A673 (cell line): ENCODE data around the gene DENND1A. TPM values are rescaled to one million over a fixed set of nuclear protein-coding genes. Genes with fewer than 3 reads are reported as not detected.

Experiments used
- BruUV-seq: library from RNA; stranded (reverse); fragments of 400-500 nt; replicated peaks from 2 replicates; lab custom pipeline; 2021; lab: Mats Ljungman, UMichigan
- CTCF ChIA-PET: fragments of 300-600 bp; sonication (Branson Sonifier 250); formaldehyde crosslinking; loops from one replicate; lab custom pipeline; 2022; ENCODE audit warnings: antibody characterized with exemption; lab: Charles Lee
- POLR2A ChIA-PET: fragments of 300-600 bp; sonication (Branson Sonifier 250); formaldehyde crosslinking; loops from one replicate; lab custom pipeline; 2022; ENCODE audit warnings: antibody characterized with exemption; ENCODE audit not compliant: low non-redundant PET; lab: Charles Lee
- DNase-seq: peaks from one replicate; pipeline ENCODE4 v3.0.0-alpha.2; 2015; ENCODE audit warnings: low spot score
- H3K27ac ChIP-seq: fragments of 200-600 bp; sonication (generic); 2 replicates; pipeline ENCODE4 v1.5.1; 2016; ENCODE audit warnings: mixed run types, low read depth, mild to moderate bottlenecking, mixed read lengths, antibody characterized with exemption, low read length; ENCODE audit not compliant: poor library complexity, severe bottlenecking
- H3K27me3 ChIP-seq: fragments of 200-600 bp; sonication (generic); replicated peaks from 2 replicates; pipeline ENCODE4 v1.6.1; 2017; ENCODE audit warnings: mixed run types, low read depth, mild to moderate bottlenecking, mixed read lengths, antibody characterized with exemption, low read length; ENCODE audit not compliant: insufficient read depth, poor library complexity
- H3K36me3 ChIP-seq: fragments of 200-600 bp; sonication (generic); 2 replicates; pipeline ENCODE4 v1.6.1; 2016; ENCODE audit warnings: mixed run types, mild to moderate bottlenecking, mixed read lengths, antibody characterized with exemption, low read length; ENCODE audit not compliant: insufficient read depth, poor library complexity, severe bottlenecking
- H3K4me1 ChIP-seq: fragments of 200-600 bp; sonication (generic); 2 replicates; pipeline ENCODE4 v1.6.1; 2017; ENCODE audit warnings: mixed run types, mild to moderate bottlenecking, mixed read lengths, antibody characterized with exemption, low read length; ENCODE audit not compliant: insufficient read depth, poor library complexity, severe bottlenecking
- H3K4me3 ChIP-seq: fragments of 200-600 bp; sonication (generic); 2 replicates; pipeline ENCODE4 v1.5.1; 2016; ENCODE audit warnings: low read depth, mixed run types, mild to moderate bottlenecking, mixed read lengths, low read length; ENCODE audit not compliant: poor library complexity, severe bottlenecking
- H3K9me3 ChIP-seq: fragments of 200-600 bp; sonication (generic); 2 replicates; pipeline ENCODE4 v1.6.1; 2016; ENCODE audit warnings: mixed run types, low read depth, mild to moderate bottlenecking, mixed read lengths, antibody characterized with exemption, low read length; ENCODE audit not compliant: poor library complexity, severe bottlenecking
- EZH2 ChIP-seq: fragments of 200-600 bp; sonication (generic); IDR thresholded peaks from 2 replicates; pipeline ENCODE4 v1.6.1; 2017; ENCODE audit warnings: borderline replicate concordance, low read depth, mild to moderate bottlenecking, mixed read lengths, antibody characterized with exemption, low read length; ENCODE audit not compliant: poor library complexity, severe bottlenecking
- intact Hi-C: fragments of 100-400 bp; cut with micrococcal nuclease; formaldehyde crosslinking; loops from one replicate; pipeline ENCODE4 v1.10.0; 2022; ENCODE audit not compliant: unreplicated experiment
- total RNA-seq: library from RNA; stranded (reverse); gene quantifications from 2 replicates; pipeline ENCODE4 v1.2.3, GENCODE V29; 2021
- TF ChIP-seq, protein P1 (sequence below): fragments of 300-800, 200-600 bp; sonication (generic); conservative IDR thresholded peaks from 2 replicates; pipeline ENCODE4 v1.5.1; 2017; ENCODE audit warnings: low read depth, mild to moderate bottlenecking, antibody characterized with exemption, low read length, moderate library complexity, mixed read lengths

DENND1A gene
- total RNA-seq, 1 experiment from 2014 or later: 12.0 TPM

DNA sequence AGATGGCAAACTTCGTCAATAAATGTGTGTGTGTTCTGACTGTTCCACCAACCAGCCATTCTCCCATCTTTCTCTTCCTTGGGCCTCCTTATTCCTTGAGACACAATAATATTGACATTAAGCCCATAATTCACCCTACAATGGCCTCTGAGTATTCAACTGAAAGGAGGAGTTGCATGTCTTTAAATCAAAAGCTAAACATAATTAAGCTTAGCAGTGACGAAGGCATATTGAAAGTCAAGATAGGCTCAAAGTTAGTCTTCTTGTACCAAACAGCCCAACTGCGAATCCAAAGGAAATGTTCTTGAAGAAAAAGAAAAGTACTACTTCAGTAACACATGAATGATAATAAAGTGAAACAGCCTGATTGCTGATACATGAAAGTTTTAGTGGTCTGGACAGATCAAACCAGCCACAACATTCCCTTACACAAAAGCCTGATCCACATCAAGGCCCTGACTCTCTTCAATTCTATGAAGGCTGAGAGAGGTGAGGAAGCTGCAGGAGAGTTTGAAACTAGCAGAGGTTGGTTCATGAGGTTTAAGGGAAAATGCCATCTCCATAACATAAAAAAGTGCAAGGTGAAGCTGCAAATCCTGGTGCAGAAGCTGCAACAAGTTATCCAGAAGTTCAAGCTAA, 81.4 kb downstream of the DENND1A start:
- POLR2A ChIA-PET: no interaction called here
- intact Hi-C loops: no loop called here
- BruUV-seq: no TSS peak

DNA sequence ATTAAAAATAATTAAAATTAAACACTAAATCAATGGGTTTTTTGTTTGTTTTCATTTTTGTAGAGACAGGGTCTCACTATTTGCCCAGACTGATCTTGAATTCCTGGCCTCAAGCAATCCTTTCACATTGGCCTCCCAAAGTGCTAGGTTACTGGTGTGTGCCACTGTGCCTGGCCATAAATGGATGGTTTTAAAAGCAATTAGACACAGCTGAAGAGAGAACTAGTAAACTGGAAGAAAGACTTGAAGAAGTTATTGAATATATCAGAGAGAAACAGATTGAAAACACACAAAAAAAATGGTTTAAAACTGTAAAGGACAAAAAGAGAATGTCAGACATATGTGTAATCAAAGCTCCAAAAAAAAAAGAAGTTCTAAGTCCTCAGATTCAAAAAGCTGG, 83.0 kb downstream of the DENND1A start:
- CTCF ChIA-PET: no interaction called here
- no TSS peak for BruUV-seq

More for the DNA sequence above, 81.4 kb downstream of the DENND1A start:
- Histone ChIP-seq H3K27ac (no peak overlapping the region), H3K4me3 (no peak overlapping the region), H3K9me3 (peaks cover 14% of the 10 kb centered on the region), H3K36me3 (peaks cover 2% of the 10 kb centered on the region), H3K27me3 (peaks cover 31% of the 10 kb centered on the region), H3K4me1 (no peaks in the 10 kb centered on the region)
- DNase-seq: no peak
- CTCF ChIA-PET: no interaction called here
- TF ChIP-seq, protein P1, sequence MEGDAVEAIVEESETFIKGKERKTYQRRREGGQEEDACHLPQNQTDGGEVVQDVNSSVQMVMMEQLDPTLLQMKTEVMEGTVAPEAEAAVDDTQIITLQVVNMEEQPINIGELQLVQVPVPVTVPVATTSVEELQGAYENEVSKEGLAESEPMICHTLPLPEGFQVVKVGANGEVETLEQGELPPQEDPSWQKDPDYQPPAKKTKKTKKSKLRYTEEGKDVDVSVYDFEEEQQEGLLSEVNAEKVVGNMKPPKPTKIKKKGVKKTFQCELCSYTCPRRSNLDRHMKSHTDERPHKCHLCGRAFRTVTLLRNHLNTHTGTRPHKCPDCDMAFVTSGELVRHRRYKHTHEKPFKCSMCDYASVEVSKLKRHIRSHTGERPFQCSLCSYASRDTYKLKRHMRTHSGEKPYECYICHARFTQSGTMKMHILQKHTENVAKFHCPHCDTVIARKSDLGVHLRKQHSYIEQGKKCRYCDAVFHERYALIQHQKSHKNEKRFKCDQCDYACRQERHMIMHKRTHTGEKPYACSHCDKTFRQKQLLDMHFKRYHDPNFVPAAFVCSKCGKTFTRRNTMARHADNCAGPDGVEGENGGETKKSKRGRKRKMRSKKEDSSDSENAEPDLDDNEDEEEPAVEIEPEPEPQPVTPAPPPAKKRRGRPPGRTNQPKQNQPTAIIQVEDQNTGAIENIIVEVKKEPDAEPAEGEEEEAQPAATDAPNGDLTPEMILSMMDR: no peak

DNA sequence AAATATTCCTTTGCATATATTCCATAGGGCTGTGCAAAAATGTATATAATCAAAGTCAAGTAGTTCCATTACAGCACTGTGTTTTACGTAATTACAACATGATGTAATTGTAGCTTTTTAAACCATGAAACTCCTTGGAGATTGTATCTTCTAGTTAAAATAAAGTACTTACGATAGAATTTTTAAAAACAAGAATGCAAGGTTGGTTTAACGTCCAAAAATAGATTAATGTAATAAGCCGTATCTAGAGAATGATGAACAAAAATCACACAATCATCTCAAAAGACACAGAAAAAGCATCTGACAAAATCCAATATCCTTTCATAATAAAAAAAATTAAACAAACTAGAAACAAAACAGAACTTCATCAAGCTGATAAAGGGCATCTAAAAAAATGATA, 86.2 kb downstream of the DENND1A start:
- Histone ChIP-seq H3K9me3 (peaks cover 18% of the 10 kb centered on the region), H3K4me3 (no peak overlapping the region), H3K27ac (no peak overlapping the region), H3K27me3 (peaks cover 46% of the 10 kb centered on the region), H3K36me3 (peaks cover 3% of the 10 kb centered on the region), H3K4me1 (peaks cover 4% of the 10 kb centered on the region)
- TF ChIP-seq EZH2: no peak
- TF ChIP-seq, protein P1: no peak
- no TSS peak for BruUV-seq
- DNase-seq: no peak
- CTCF ChIA-PET: interaction anchor here (0.6 kb wide), 1 partner anchor 158 kb away, joined by 3 read pairs; no protein-coding TSS in a partner anchor
- POLR2A ChIA-PET: no interaction called here
- intact Hi-C loops: no loop called here

More for the DNA sequence above, 83.0 kb downstream of the DENND1A start:
- POLR2A ChIA-PET: no interaction called here
- Histone ChIP-seq H3K4me1 (no peaks in the 10 kb centered on the region), H3K27ac (no peak overlapping the region), H3K4me3 (no peak overlapping the region), H3K27me3 (peaks cover 39% of the 10 kb centered on the region), H3K9me3 (peaks cover 18% of the 10 kb centered on the region), H3K36me3 (peaks cover 3% of the 10 kb centered on the region)
- no peak for DNase-seq
- intact Hi-C loops: no loop called here
- TF ChIP-seq, protein P1: no peak
